ENCODE results near the gene NOP16.

NOP16 gene

GRCh38 chr5:176359658-176360057, 28.7 kb downstream of the NOP16 start:
- DNase-seq (ENCODE audit: low spot score), result no peak

- no peak for DNase-seq (ENCODE audit: low spot score)
These were observed 32.2 kb downstream of the NOP16 start for GRCh38 chr5:176356179-176356566.

- DNase-seq (ENCODE audit: low spot score), result no peak
These were observed 32.8 kb downstream of the NOP16 start for GRCh38 chr5:176355400-176356178.

GRCh38 chr5:176353533-176353932, 34.9 kb downstream of the NOP16 start:
- DNase-seq (ENCODE audit: low spot score), result no peak

GRCh38 chr5:176352116-176352878, 36.1 kb downstream of the NOP16 start:
- DNase-seq (ENCODE audit: low spot score), result no peak

GRCh38 chr5:176350416-176350815, 38.0 kb downstream of the NOP16 start:
- DNase-seq (ENCODE audit: low spot score), result no peak

- DNase-seq (ENCODE audit: low spot score), result no peak
These were observed 45.5 kb downstream of the NOP16 start for GRCh38 chr5:176342766-176343458.

- DNase-seq (ENCODE audit: low spot score), result no peak
These were observed 46.3 kb downstream of the NOP16 start for GRCh38 chr5:176342158-176342483.

GRCh38 chr5:176341325-176342157, 46.9 kb downstream of the NOP16 start:
- DNase-seq (ENCODE audit: low spot score), result no peak

- no peak for DNase-seq (ENCODE audit: low spot score)
These were observed 49.1 kb downstream of the NOP16 start for GRCh38 chr5:176339304-176339703.

GRCh38 chr5:176337913-176338312, 50.5 kb downstream of the NOP16 start:
- DNase-seq (ENCODE audit: low spot score), result no peak

- DNase-seq (ENCODE audit: low spot score), result no peak
These were observed 54.2 kb downstream of the NOP16 start for GRCh38 chr5:176334031-176334770.

Measured in kidney capillary endothelial cell (primary cell).